ENCODE measurements around the gene MT1HL1.

Gene MT1HL1

DNA sequence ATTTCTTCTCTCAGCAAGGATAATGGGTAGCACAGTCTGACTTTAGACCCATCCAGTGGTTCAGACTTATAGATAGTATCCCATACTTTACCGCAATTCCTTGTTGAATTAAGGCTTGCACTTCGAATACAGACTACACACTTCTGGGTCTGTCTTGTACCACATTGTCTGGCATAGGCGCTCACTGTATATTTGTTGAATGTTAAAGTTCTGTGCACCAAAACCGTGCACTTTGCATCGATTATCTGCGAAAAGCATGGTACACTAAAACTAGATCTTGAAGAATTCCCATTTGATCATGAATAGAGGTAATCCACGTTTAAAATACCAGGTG lies 37.2 kb upstream of the MT1HL1 start:
- TF ChIP-seq, protein P1, sequence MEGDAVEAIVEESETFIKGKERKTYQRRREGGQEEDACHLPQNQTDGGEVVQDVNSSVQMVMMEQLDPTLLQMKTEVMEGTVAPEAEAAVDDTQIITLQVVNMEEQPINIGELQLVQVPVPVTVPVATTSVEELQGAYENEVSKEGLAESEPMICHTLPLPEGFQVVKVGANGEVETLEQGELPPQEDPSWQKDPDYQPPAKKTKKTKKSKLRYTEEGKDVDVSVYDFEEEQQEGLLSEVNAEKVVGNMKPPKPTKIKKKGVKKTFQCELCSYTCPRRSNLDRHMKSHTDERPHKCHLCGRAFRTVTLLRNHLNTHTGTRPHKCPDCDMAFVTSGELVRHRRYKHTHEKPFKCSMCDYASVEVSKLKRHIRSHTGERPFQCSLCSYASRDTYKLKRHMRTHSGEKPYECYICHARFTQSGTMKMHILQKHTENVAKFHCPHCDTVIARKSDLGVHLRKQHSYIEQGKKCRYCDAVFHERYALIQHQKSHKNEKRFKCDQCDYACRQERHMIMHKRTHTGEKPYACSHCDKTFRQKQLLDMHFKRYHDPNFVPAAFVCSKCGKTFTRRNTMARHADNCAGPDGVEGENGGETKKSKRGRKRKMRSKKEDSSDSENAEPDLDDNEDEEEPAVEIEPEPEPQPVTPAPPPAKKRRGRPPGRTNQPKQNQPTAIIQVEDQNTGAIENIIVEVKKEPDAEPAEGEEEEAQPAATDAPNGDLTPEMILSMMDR (IDR thresholded peaks at IDR 0.05): no peak
- H3K79me2 ChIP-seq: no peaks in the 10 kb centered on the region
- H3K4me2 ChIP-seq (ENCODE audit: low read length): no peak overlapping the region
- H2AFZ ChIP-seq: no peak overlapping the region
- no peaks in the 10 kb centered on the region for H3K9me3 ChIP-seq (ENCODE audit: control insufficient read depth, low read length)
- H3K27ac ChIP-seq: no peak overlapping the region
- no peaks in the 10 kb centered on the region for H3K4me1 ChIP-seq
- no peak overlapping the region for H3K4me3 ChIP-seq (ENCODE audit: low read depth, low read length)
- no peaks in the 10 kb centered on the region for H3K27me3 ChIP-seq (ENCODE audit: control insufficient read depth, insufficient read depth, low read length)
- no peak overlapping the region for H3K9ac ChIP-seq
- no peaks in the 10 kb centered on the region for H3K36me3 ChIP-seq (ENCODE audit: control insufficient read depth, insufficient read depth, low read length)

DNA sequence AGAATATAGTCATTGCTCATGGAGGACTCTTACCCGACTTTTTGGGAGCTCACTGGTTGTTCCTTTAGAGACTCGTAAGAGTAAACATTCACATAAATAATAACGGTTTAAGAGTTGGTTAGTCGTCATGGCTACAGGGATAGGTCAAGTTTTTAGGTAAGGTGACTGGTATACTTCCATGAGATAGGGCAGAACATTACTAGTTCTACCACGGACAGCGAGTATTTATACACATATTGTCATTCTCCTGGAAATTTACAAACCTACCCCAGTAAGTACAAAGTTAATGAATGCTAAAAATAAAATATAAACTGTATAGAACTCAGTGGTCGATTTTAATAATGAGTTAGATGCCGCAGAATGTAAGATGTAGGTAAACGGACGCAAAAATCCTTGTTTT lies 36.6 kb upstream of the MT1HL1 start:
- Histone ChIP-seq H3K9me3 (ENCODE audit: control insufficient read depth, low read length) (no peaks in the 10 kb centered on the region), H3K4me1 (no peaks in the 10 kb centered on the region), H2AFZ (no peak overlapping the region), H3K79me2 (no peaks in the 10 kb centered on the region), H3K27ac (no peak overlapping the region), H3K36me3 (ENCODE audit: control insufficient read depth, insufficient read depth, low read length) (no peaks in the 10 kb centered on the region), H3K27me3 (ENCODE audit: control insufficient read depth, insufficient read depth, low read length) (no peaks in the 10 kb centered on the region), H3K4me2 (ENCODE audit: low read length) (no peak overlapping the region), H3K9ac (no peak overlapping the region), H3K4me3 (ENCODE audit: low read depth, low read length) (no peak overlapping the region)
- TF ChIP-seq, protein P1 (IDR thresholded peaks at IDR 0.05): no peak

DNA sequence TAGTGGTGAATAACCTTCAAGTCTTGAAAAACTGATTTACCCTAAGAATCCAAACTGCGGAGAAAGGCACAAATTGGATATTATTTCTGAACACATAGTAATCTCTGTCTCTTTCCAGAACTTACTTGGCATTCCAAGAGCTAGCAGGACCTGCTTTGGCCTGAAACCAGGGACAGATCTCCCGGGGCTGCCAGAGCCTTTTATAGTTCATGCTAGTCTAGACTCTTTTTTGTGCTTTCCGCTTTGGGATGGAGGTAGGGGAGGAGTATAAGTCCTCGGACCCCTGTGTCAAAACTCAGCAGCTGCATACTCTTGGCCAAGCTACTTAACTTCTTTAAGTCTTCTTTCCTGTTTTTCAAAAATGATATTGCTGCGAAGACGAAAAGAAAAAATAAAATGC lies 34.0 kb upstream of the MT1HL1 start:
- Histone ChIP-seq H3K4me3 (ENCODE audit: low read depth, low read length) (no peak overlapping the region), H3K4me2 (ENCODE audit: low read length) (no peak overlapping the region), H3K27me3 (ENCODE audit: control insufficient read depth, insufficient read depth, low read length) (no peaks in the 10 kb centered on the region), H3K9me3 (ENCODE audit: control insufficient read depth, low read length) (no peaks in the 10 kb centered on the region), H3K4me1 (no peaks in the 10 kb centered on the region), H3K9ac (no peak overlapping the region), H3K36me3 (ENCODE audit: control insufficient read depth, insufficient read depth, low read length) (no peaks in the 10 kb centered on the region), H2AFZ (no peak overlapping the region), H3K79me2 (no peaks in the 10 kb centered on the region), H3K27ac (no peak overlapping the region)
- TF ChIP-seq, protein P1 (IDR thresholded peaks at IDR 0.05): no peak

DNA sequence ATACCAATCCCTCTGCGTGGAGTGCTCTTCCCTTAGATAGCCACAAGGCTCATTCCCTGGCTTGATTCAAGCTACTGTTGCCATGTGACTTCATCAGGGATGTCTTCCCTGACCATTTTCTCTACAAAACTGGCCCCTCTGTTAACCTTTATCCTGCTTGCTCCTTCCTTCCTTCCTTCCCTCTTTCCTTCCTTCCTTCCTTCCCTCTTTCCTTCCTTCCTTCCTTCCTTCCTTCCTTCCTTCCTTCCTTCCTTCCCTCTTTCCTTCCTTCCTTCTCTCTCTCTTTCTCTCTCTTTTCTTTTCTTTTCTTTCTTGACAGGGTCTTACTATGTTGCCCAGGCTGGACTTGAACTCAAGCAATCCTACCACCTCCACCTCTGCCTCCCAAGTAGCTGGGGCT lies 31.5 kb upstream of the MT1HL1 start:
- Histone ChIP-seq H3K4me3 (ENCODE audit: low read depth, low read length) (no peak overlapping the region), H3K79me2 (no peaks in the 10 kb centered on the region), H3K27me3 (ENCODE audit: control insufficient read depth, insufficient read depth, low read length) (no peaks in the 10 kb centered on the region), H2AFZ (no peak overlapping the region), H3K9me3 (ENCODE audit: control insufficient read depth, low read length) (no peaks in the 10 kb centered on the region), H3K4me2 (ENCODE audit: low read length) (no peak overlapping the region), H3K4me1 (no peaks in the 10 kb centered on the region), H3K36me3 (ENCODE audit: control insufficient read depth, insufficient read depth, low read length) (no peaks in the 10 kb centered on the region), H3K27ac (no peak overlapping the region), H3K9ac (no peak overlapping the region)
- TF ChIP-seq, protein P1 (IDR thresholded peaks at IDR 0.05): no peak

DNA sequence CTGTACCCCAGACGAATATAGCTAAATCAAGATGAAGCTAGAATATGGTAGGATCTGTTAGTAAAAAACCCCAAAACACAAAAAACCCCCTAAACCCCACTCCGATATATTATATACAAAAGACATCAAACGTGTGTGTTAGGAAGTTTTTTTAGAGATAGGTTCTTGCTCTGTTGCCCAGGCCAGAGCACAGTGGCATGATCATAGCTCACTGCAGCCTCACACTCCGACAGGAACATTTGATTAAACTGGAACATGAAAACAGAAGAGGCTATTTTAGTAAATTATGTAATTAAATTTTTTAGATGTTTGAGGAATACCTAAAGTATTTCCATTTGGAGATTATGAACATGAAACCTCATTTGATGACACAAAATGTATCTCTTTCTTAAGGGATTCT lies 29.6 kb upstream of the MT1HL1 start:
- H3K79me2 ChIP-seq: no peaks in the 10 kb centered on the region
- no peak overlapping the region for H3K9ac ChIP-seq
- no peak overlapping the region for H3K4me2 ChIP-seq (ENCODE audit: low read length)
- no peaks in the 10 kb centered on the region for H3K27me3 ChIP-seq (ENCODE audit: control insufficient read depth, insufficient read depth, low read length)
- H3K27ac ChIP-seq: no peak overlapping the region
- TF ChIP-seq, protein P1 (IDR thresholded peaks at IDR 0.05): no peak
- no peaks in the 10 kb centered on the region for H3K4me1 ChIP-seq
- H3K4me3 ChIP-seq (ENCODE audit: low read depth, low read length): no peak overlapping the region
- H3K9me3 ChIP-seq (ENCODE audit: control insufficient read depth, low read length): no peaks in the 10 kb centered on the region
- H2AFZ ChIP-seq: no peak overlapping the region
- no peaks in the 10 kb centered on the region for H3K36me3 ChIP-seq (ENCODE audit: control insufficient read depth, insufficient read depth, low read length)

Data from parathyroid adenoma (tissue), 2 donors.